H9 (cell line): Measurements from ENCODE around the gene MST1R. TPM values are rescaled to one million over a fixed set of nuclear protein-coding genes. Genes with fewer than 3 reads are reported as not detected.

Source experiments
- DNase-seq: peaks from one replicate; pipeline ENCODE4 v3.0.0-alpha.2; 2017
- H2AFZ ChIP-seq: one replicate; pipeline ENCODE4 v1.6.1; 2013; ENCODE audit warnings: mild to moderate bottlenecking, low read length, control low read depth, moderate library complexity
- H2AK5ac ChIP-seq: 2 replicates; pipeline ENCODE4 v1.6.1; 2013; ENCODE audit warnings: low read length, control low read depth, mixed read lengths; ENCODE audit not compliant: insufficient read length
- H2BK120ac ChIP-seq: one replicate; pipeline ENCODE4 v1.6.1; 2013; ENCODE audit warnings: low read depth, mild to moderate bottlenecking, low read length, control low read depth, inconsistent platforms; ENCODE audit not compliant: poor library complexity, severe bottlenecking
- H2BK12ac ChIP-seq: 2 replicates; pipeline ENCODE4 v1.6.1; 2013; ENCODE audit warnings: low read length, control low read depth, mixed read lengths, low read depth; ENCODE audit not compliant: insufficient read length
- H2BK15ac ChIP-seq: 2 replicates; pipeline ENCODE4 v1.6.1; 2013; ENCODE audit warnings: low read depth, low read length, control low read depth
- H2BK20ac ChIP-seq: one replicate; pipeline ENCODE4 v1.6.1; 2013; ENCODE audit warnings: low read depth, mild to moderate bottlenecking, low read length, control low read depth, inconsistent platforms; ENCODE audit not compliant: poor library complexity, severe bottlenecking
- H2BK5ac ChIP-seq: 2 replicates; pipeline ENCODE4 v1.6.1; 2013; ENCODE audit warnings: low read length, control low read depth, mixed read lengths; ENCODE audit not compliant: insufficient read length
- H3K14ac ChIP-seq: 2 replicates; pipeline ENCODE4 v1.6.1; 2013; ENCODE audit warnings: low read length, control low read depth; ENCODE audit not compliant: insufficient read depth
- H3K18ac ChIP-seq: 2 replicates; pipeline ENCODE4 v1.6.1; 2013; ENCODE audit warnings: low read depth, mild to moderate bottlenecking, mixed read lengths, low read length, control low read depth; ENCODE audit not compliant: insufficient read length
- H3K23ac ChIP-seq: 2 replicates; pipeline ENCODE4 v1.6.1; 2013; ENCODE audit warnings: low read length, control low read depth, mixed read lengths, low read depth; ENCODE audit not compliant: insufficient read length
- H3K23me2 ChIP-seq: 2 replicates; pipeline ENCODE4 v1.6.1; 2013; ENCODE audit warnings: low read depth, mild to moderate bottlenecking, mixed read lengths, low read length, control low read depth; ENCODE audit not compliant: insufficient read length, poor library complexity, severe bottlenecking
- H3K27ac ChIP-seq: 2 replicates; pipeline ENCODE4 v1.5.1; 2013; ENCODE audit warnings: low read length, control low read depth, mixed read lengths, low read depth; ENCODE audit not compliant: insufficient read length
- H3K27me3 ChIP-seq: 2 replicates; pipeline ENCODE4 v1.6.1; 2013; ENCODE audit warnings: low read length, control low read depth, inconsistent platforms; ENCODE audit not compliant: insufficient read depth
- H3K4ac ChIP-seq: 2 replicates; pipeline ENCODE4 v1.6.1; 2013; ENCODE audit warnings: low read depth, mild to moderate bottlenecking, control low read depth, inconsistent platforms, low read length, moderate library complexity
- H3K4me1 ChIP-seq: 2 replicates; pipeline ENCODE4 v1.6.1; 2013; ENCODE audit warnings: low read length, control low read depth, inconsistent platforms; ENCODE audit not compliant: insufficient read depth
- H3K4me2 ChIP-seq: 2 replicates; pipeline ENCODE4 v1.6.1; 2013; ENCODE audit warnings: low read length, control low read depth, mixed read lengths; ENCODE audit not compliant: insufficient read length, insufficient read depth
- H3K56ac ChIP-seq: 2 replicates; pipeline ENCODE4 v1.6.1; 2013; ENCODE audit warnings: low read depth, mild to moderate bottlenecking, mixed read lengths, low read length, control low read depth; ENCODE audit not compliant: insufficient read length
- H3K79me1 ChIP-seq: 2 replicates; pipeline ENCODE4 v1.6.1; 2013; ENCODE audit warnings: low read depth, mild to moderate bottlenecking, moderate library complexity, low read length, control low read depth, inconsistent platforms; ENCODE audit not compliant: insufficient read depth, poor library complexity, severe bottlenecking
- H3K79me2 ChIP-seq: 2 replicates; pipeline ENCODE4 v1.6.1; 2013; ENCODE audit warnings: low read length, control low read depth, inconsistent platforms; ENCODE audit not compliant: insufficient read depth
- H3K9ac ChIP-seq: 2 replicates; pipeline ENCODE4 v1.6.1; 2013; ENCODE audit warnings: low read length, control low read depth, mixed read lengths; ENCODE audit not compliant: insufficient read length; ENCODE audit errors: extremely low read depth
- H3K9me3 ChIP-seq: one replicate; pipeline ENCODE4 v1.6.1; 2013; ENCODE audit warnings: low read depth, low read length, inconsistent platforms; ENCODE audit not compliant: control insufficient read depth
- H3T11ph ChIP-seq: one replicate; pipeline ENCODE4 v1.6.1; 2013; ENCODE audit warnings: mild to moderate bottlenecking, low read length, control low read depth, inconsistent platforms
- H4K20me1 ChIP-seq: one replicate; pipeline ENCODE4 v1.6.1; 2013; ENCODE audit not compliant: control insufficient read depth, insufficient read length, insufficient read depth
- H4K5ac ChIP-seq: 2 replicates; pipeline ENCODE4 v1.6.1; 2013; ENCODE audit warnings: low read depth, mild to moderate bottlenecking, mixed read lengths, low read length, control low read depth; ENCODE audit not compliant: insufficient read length
- H4K8ac ChIP-seq: replicated peaks from 2 replicates; pipeline ENCODE4 v1.6.1; 2013; ENCODE audit warnings: low read length, control low read depth, mixed read lengths, low read depth; ENCODE audit not compliant: insufficient read length
- H4K91ac ChIP-seq: 2 replicates; pipeline ENCODE4 v1.6.1; 2013; ENCODE audit warnings: low read depth, mild to moderate bottlenecking, moderate library complexity, mixed read lengths, low read length, control low read depth; ENCODE audit not compliant: insufficient read length
- H3K27ac Mint-ChIP-seq, 3 experiments: 2 replicates in 2 of 3; 3 replicates in 1 of 3; pipeline ENCODE4 v1.8.0; 2020 to 2021; ENCODE audit warnings: mixed read lengths in 3 of 3, mild to moderate bottlenecking in 1 of 3, moderate library complexity in 1 of 3
- H3K27me3 Mint-ChIP-seq: 2 replicates; pipeline ENCODE4 v1.8.0; 2021; ENCODE audit warnings: low read depth, mild to moderate bottlenecking, moderate library complexity, mixed read lengths
- H3K36me3 Mint-ChIP-seq, 3 experiments: 2 replicates in 2 of 3; 3 replicates in 1 of 3; pipeline ENCODE4 v1.8.0; 2020 to 2021; ENCODE audit warnings: low read depth in 3 of 3, mixed read lengths in 3 of 3; ENCODE audit not compliant: insufficient read depth in 1 of 3
- H3K4me1 Mint-ChIP-seq, 2 experiments: 2 replicates each; pipeline ENCODE4 v1.8.0; 2020; ENCODE audit warnings: mixed read lengths in 2 of 2
- H3K4me3 Mint-ChIP-seq, 2 experiments: 2 replicates in 1 of 2; 3 replicates in 1 of 2; pipeline ENCODE4 v1.8.0; 2020 to 2021; ENCODE audit warnings: mild to moderate bottlenecking in 2 of 2, mixed read lengths in 2 of 2, moderate library complexity in 1 of 2
- H3K9me3 Mint-ChIP-seq, 2 experiments: 2 replicates in 1 of 2; 3 replicates in 1 of 2; pipeline ENCODE4 v1.8.0; 2020; ENCODE audit warnings: mild to moderate bottlenecking in 2 of 2, mixed read lengths in 2 of 2, moderate library complexity in 1 of 2
- CTCF ChIP-seq: fragments of 200-600 bp; sonication (generic); conservative IDR thresholded peaks from 3 replicates; pipeline ENCODE4 v1.8.0; 2021; ENCODE audit warnings: antibody characterized with exemption, mild to moderate bottlenecking
- WGBS: extraction: QIAGEN DNeasy Blood & Tissue Kit; methylation state at CpG from one replicate; pipeline ENCODE4 v1.1.7; 2013; ENCODE audit warnings: missing lambda C conversion rate, low lambda C conversion rate, mixed read lengths; ENCODE audit not compliant: insufficient read length; ENCODE audit errors: extremely low coverage; 5-methylcytosine and 5-hydroxymethylcytosine counted together
- total RNA-seq: library from RNA; stranded (reverse); gene quantifications from 2 replicates; pipeline ENCODE4 v1.2.1, GENCODE V29; 2021

Gene MST1R
- total RNA-seq, 1 experiment from 2014 or later, result 4.9 TPM

- Histone ChIP-seq H3K23me2 (peaks cover 7% of the 10 kb centered on the region), H3K14ac (no peak overlapping the region), H3K9me3 (no peaks in the 10 kb centered on the region), H2BK20ac (no peak overlapping the region), H4K5ac (no peak overlapping the region), H2BK120ac (no peak overlapping the region), H3K4ac (no peak overlapping the region), H2BK12ac (no peak overlapping the region), H2AFZ (no peak overlapping the region), H2BK15ac (no peak overlapping the region), H3K23ac (no peak overlapping the region), H2BK5ac (no peak overlapping the region), H2AK5ac (no peak overlapping the region), H4K91ac (no peak overlapping the region), H3K9ac (no peak overlapping the region), H3K18ac (no peak overlapping the region), H3K56ac (no peak overlapping the region), H4K8ac (no peak overlapping the region), H3K79me2 (no peaks in the 10 kb centered on the region), H3K27ac (no peak overlapping the region), H3K4me1 (peaks cover 10% of the 10 kb centered on the region; the same call in 1 of the 2 replicates), H3T11ph (no peak overlapping the region), H4K20me1 (no peaks in the 10 kb centered on the region), H3K4me2 (no peak overlapping the region), H3K79me1 (no peaks in the 10 kb centered on the region), H3K27me3 (no peaks in the 10 kb centered on the region)
- TF ChIP-seq CTCF, result no peak
- Mint-ChIP-seq H3K4me1 (peaks cover 30 to 48% of the 10 kb centered on the region in 2 experiments), H3K27me3 (peaks cover 1% of the 10 kb centered on the region; the same call in 1 of the 2 replicates), H3K4me3 (no peak overlapping the region), H3K36me3 (peaks cover 8 to 13% (median 12%) of the 10 kb centered on the region in 3 experiments; a peak in 6 of 7 replicates), H3K9me3 (no peaks in the 10 kb centered on the region), H3K27ac (peak overlapping the region in 2 of 3 experiments; percentile 36 to 70; a peak in 1 of 7 replicates)
- no CpG with 5 or more reads among the region's 5 CpGs for WGBS
- no peak for DNase-seq
Measured at GRCh38 chr3:49864505-49864904, 39.2 kb downstream of the MST1R start.
